ENCODE measurements around the gene EP400. TPM values are rescaled to one million over a fixed set of nuclear protein-coding genes. Genes with fewer than 3 reads are reported as not detected.

The EP400 gene
- total and polyA plus RNA-seq, 2 of the 13 experiments (the other 11 are each of a cell fraction or from before 2014, with no cell fraction given), result 4.9 to 5.0 TPM

DNA sequence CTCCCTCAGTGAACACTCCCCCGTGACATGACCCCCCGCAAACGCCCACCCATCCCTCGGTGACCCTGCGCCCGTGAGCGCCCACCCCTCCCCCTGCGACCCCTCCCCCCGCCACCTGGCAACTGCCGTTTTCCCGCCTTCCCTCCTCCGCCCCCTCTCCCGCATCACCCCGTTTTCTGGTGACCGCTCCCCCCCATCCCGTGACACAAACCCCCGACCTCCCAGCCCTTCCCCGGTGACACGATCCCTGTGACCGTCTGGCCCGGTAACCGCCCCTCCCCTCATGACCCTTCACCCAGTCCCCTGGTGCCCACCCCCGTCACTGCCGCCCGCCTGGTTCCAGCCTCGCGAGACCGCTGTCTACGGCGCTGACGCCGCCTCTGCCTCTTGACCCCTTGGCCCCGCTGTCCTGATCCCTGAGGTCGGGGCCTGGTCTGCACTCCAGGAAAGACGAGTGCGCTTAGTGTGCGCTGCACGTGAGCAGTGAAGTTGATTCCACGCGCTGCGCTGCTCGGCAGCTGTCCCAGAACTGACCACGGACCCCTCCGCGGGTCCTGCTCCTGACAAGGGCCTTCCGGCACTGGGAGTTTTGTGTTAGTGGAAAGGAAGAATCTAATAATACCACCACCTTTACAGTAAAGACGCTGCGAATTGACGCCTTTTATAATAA, 135.0 kb downstream of the EP400 start (continued):
- TF ChIP-seq, protein P1, sequence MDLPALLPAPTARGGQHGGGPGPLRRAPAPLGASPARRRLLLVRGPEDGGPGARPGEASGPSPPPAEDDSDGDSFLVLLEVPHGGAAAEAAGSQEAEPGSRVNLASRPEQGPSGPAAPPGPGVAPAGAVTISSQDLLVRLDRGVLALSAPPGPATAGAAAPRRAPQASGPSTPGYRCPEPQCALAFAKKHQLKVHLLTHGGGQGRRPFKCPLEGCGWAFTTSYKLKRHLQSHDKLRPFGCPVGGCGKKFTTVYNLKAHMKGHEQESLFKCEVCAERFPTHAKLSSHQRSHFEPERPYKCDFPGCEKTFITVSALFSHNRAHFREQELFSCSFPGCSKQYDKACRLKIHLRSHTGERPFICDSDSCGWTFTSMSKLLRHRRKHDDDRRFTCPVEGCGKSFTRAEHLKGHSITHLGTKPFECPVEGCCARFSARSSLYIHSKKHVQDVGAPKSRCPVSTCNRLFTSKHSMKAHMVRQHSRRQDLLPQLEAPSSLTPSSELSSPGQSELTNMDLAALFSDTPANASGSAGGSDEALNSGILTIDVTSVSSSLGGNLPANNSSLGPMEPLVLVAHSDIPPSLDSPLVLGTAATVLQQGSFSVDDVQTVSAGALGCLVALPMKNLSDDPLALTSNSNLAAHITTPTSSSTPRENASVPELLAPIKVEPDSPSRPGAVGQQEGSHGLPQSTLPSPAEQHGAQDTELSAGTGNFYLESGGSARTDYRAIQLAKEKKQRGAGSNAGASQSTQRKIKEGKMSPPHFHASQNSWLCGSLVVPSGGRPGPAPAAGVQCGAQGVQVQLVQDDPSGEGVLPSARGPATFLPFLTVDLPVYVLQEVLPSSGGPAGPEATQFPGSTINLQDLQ (CRISPR knock-in tag; IDR thresholded peaks at IDR 0.05), result no peak
- TF ChIP-seq REXO4 (CRISPR knock-in tag; IDR thresholded peaks at IDR 0.05; ENCODE audit: borderline replicate concordance), result no peak
- TF ChIP-seq SP140L (CRISPR knock-in tag; IDR thresholded peaks at IDR 0.05; ENCODE audit: borderline replicate concordance), result no peak
- peak; percentile 87 for TF ChIP-seq NR2F2 (IDR thresholded peaks at IDR 0.05; ENCODE audit: borderline replicate concordance, low read depth)
- TF ChIP-seq AGO1 (IDR thresholded peaks at IDR 0.05; ENCODE audit: low read depth, low read length, poor library complexity, severe bottlenecking), result no peak
- peak; percentile 43; the same call in 1 of the 2 replicates for TF ChIP-seq DR1 (CRISPR knock-in tag; IDR thresholded peaks at IDR 0.05)
- TF ChIP-seq, protein P2, sequence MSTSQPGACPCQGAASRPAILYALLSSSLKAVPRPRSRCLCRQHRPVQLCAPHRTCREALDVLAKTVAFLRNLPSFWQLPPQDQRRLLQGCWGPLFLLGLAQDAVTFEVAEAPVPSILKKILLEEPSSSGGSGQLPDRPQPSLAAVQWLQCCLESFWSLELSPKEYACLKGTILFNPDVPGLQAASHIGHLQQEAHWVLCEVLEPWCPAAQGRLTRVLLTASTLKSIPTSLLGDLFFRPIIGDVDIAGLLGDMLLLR (CRISPR knock-in tag; IDR thresholded peaks at IDR 0.05), result 0 out of 2 replicates have a peak, but pooled peaks have one; percentile 70
- TF ChIP-seq, protein P3, sequence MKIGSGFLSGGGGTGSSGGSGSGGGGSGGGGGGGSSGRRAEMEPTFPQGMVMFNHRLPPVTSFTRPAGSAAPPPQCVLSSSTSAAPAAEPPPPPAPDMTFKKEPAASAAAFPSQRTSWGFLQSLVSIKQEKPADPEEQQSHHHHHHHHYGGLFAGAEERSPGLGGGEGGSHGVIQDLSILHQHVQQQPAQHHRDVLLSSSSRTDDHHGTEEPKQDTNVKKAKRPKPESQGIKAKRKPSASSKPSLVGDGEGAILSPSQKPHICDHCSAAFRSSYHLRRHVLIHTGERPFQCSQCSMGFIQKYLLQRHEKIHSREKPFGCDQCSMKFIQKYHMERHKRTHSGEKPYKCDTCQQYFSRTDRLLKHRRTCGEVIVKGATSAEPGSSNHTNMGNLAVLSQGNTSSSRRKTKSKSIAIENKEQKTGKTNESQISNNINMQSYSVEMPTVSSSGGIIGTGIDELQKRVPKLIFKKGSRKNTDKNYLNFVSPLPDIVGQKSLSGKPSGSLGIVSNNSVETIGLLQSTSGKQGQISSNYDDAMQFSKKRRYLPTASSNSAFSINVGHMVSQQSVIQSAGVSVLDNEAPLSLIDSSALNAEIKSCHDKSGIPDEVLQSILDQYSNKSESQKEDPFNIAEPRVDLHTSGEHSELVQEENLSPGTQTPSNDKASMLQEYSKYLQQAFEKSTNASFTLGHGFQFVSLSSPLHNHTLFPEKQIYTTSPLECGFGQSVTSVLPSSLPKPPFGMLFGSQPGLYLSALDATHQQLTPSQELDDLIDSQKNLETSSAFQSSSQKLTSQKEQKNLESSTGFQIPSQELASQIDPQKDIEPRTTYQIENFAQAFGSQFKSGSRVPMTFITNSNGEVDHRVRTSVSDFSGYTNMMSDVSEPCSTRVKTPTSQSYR (CRISPR knock-in tag; IDR thresholded peaks at IDR 0.05; ENCODE audit: borderline replicate concordance), result peak; percentile 56; the same call in 1 of the 2 replicates
- TF ChIP-seq ZNF75D (CRISPR knock-in tag; IDR thresholded peaks at IDR 0.05; ENCODE audit: borderline replicate concordance), result 0 out of 2 replicates have a peak, but pooled peaks have one; percentile 40
- TF ChIP-seq SIN3A (IDR thresholded peaks at IDR 0.05; ENCODE audit: borderline replicate concordance, low read depth, low read length), result peak; percentile 75; the same call in 1 of the 2 replicates
- TF ChIP-seq KAT7 (CRISPR knock-in tag; IDR thresholded peaks at IDR 0.05; ENCODE audit: borderline replicate concordance), result no peak
- no peak for TF ChIP-seq PAWR (CRISPR knock-in tag; IDR thresholded peaks at IDR 0.05; ENCODE audit: borderline replicate concordance)
- no peak for TF ChIP-seq ZNF20 (CRISPR knock-in tag; IDR thresholded peaks at IDR 0.05)
- TF ChIP-seq MBNL3 (CRISPR knock-in tag; conservative IDR thresholded peaks at IDR 0.05), result no peak
- TF ChIP-seq ZNF34 (CRISPR knock-in tag; IDR thresholded peaks at IDR 0.05; ENCODE audit: borderline replicate concordance), result peak; percentile 59; the same call in 1 of the 2 replicates
- no peak for TF ChIP-seq ZNF235 (CRISPR knock-in tag; IDR thresholded peaks at IDR 0.05; ENCODE audit: borderline replicate concordance)
- no peak for TF ChIP-seq ATF7 (IDR thresholded peaks at IDR 0.05)
- TF ChIP-seq ATF7 (CRISPR knock-in tag; IDR thresholded peaks at IDR 0.05), result peak; percentile 70
- no peak for TF ChIP-seq ZNF326 (CRISPR knock-in tag; IDR thresholded peaks at IDR 0.05; ENCODE audit: borderline replicate concordance)
- no peak for TF ChIP-seq KLF9 (CRISPR knock-in tag; IDR thresholded peaks at IDR 0.05; ENCODE audit: low read depth)
- TF ChIP-seq SMAD9 (CRISPR knock-in tag; IDR thresholded peaks at IDR 0.05), result no peak
- TF ChIP-seq, protein P4, sequence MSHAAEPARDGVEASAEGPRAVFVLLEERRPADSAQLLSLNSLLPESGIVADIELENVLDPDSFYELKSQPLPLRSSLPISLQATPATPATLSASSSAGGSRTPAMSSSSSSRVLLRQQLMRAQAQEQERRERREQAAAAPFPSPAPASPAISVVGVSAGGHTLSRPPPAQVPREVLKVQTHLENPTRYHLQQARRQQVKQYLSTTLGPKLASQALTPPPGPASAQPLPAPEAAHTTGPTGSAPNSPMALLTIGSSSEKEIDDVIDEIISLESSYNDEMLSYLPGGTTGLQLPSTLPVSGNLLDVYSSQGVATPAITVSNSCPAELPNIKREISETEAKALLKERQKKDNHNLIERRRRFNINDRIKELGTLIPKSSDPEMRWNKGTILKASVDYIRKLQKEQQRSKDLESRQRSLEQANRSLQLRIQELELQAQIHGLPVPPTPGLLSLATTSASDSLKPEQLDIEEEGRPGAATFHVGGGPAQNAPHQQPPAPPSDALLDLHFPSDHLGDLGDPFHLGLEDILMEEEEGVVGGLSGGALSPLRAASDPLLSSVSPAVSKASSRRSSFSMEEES (CRISPR knock-in tag; IDR thresholded peaks at IDR 0.05), result peak; percentile 62; the same call in 1 of the 2 replicates
- TF ChIP-seq ZNF607 (CRISPR knock-in tag; IDR thresholded peaks at IDR 0.05; ENCODE audit: borderline replicate concordance), result no peak
